GM19240 (cell line): ENCODE results near the gene KCNJ14.

ENCODE experiments used
- DNase-seq: peaks from one replicate; pipeline ENCODE4 v3.0.0; 2011; ENCODE audit warnings: low spot score; ENCODE audit not compliant: insufficient read length

KCNJ14 gene

DNA sequence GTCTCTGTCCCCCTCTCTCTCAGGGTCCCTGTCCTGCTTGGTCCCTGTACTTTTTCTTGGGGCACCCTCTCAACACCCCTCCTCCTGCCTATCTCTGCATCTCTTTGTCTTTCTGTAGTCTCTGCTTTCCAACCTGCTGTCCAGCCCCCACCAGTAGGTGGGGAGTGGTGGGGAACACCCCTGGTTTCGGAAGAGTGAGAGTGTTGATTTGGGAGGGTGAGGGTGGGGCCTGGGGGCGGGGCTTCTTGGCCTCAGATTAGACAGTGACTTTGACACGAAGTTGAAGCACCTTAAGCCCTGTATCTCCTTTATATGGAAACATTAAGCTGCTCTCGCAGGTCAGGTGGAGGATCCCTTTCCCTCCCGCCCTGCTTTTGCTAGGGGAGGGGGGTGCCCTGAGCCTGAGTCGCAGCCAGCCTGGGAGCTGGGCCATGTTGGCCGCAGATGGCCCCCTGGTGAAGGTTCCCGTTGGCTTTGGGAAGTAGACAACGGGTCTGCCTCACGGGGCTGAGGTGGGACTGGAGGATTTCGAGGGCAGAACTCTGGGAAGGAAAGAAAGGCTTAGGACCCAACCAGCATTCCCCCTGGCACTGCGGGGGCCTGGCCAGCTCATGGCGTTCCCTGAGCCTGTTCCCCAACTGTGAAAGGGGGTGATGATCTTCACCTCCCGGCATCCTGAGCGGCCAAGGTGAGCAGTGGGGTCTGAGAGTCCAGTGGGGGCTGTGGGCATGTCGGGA is at the start of gene KCNJ14:
KCNJ14 (plus strand) TSS at position 404 of the 737 bp plus-strand sequence. CDS start 6,151 bp downstream, outside the sequence.
- DNase-seq: no peak

DNA sequence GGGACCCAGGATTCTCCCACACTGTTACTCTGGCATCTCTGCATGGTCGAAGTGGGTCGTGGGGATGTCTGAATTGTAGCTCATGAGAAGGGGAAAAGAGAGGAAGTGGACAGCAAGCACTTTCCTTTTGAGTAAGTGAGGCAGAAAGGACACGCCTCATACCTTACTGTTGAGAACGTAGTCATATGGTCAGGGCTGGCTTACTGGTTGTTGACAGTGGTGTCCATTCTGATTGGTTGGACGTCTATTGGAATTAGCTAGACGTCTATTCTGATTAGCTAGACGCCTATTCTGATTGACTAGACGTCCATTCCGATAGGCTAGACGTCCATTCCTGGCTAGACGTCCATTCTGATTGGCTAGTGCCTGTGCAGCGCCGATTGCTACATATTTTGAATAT is 49.5 kb upstream of the KCNJ14 start:
- DNase-seq: no peak

DNA sequence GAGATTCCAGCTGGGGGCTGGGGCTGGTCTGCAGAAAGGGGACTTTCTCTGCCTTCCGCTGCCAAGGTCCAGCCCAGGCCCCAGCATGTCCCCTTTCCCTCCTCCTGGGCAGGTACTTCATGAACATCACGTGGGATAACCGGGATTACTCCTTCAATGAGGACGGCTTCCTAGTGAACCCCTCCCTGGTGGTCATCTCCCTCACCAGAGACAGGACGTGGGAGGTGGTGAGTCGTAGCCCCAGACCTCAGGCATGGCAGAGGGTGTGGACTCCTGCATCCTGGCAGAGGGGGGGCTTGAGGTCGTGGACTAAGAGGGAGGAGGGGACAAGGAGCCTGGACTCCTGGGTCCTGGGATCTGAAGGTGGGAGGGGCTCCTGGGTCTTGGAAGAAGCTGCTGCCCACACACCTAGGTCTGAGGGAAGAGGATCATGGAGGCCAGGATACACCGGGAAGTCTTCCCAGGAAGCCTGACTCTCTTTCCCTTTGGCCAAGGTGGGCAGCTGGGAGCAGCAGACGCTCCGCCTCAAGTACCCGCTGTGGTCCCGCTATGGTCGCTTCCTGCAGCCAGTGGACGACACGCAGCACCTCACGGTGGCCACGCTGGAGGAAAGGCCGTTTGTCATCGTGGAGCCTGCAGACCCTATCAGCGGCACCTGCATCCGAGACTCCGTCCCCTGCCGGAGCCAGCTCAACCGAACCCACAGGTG is 41.3 kb upstream of the KCNJ14 start:
- no peak for DNase-seq

DNA sequence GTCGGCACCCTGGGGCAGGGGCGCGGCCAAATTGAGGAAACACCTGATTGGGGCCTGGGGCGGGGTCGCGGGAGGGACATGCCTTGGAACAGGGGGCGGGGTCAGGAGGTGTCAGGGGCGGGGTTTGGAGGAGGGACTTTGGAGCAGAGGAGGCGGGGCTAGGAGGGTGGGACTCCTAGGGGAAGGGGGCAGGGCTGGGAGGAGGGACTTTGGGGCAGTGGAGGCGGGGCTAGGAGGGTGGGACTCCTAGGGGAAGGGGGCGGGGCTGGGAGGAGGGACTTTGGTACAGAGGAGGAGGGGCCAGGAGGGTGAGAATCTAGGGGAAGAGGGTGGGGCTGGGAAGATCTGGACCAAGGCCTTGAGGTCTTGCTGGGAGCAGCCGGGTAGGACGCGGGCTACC is 40.0 kb upstream of the KCNJ14 start:
- DNase-seq: no peak

DNA sequence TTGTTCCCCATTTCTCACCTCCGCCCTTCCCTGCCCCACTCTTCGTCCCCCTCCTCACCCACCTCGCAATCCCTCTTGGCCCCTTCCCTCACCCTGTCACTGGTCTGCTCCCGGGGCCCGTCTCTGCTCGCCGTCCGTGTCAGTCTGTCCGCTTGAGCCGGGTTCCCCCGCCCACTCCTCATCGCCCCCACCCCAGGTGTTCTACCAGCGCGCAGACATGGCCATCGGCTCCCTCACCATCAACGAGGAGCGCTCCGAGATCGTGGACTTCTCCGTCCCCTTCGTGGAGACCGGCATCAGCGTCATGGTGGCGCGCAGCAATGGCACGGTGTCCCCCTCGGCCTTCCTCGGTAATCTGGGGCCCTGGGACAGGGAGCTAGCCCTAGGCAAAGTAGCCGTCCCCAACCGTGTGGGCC is 39.6 kb upstream of the KCNJ14 start:
- no peak for DNase-seq

DNA sequence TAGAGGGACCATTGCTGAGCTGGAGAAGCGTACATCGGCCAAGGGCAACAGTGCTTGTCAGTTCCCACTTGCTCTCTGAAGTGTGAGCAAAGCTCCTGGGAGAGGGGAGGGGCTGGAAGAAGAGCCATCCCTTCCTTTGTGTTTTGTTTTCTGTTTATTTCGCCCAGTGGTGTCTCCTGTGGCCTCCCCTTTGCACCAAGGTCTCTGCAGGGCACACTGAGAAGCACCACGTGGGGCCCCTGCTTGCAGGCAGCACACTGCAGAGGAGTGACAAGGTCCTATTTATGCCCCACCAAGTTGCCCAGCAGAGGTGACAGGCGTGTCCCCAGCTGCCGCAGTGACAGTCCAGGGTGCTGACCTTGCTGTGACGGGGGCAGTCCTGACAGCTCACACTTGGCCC is 38.0 kb upstream of the KCNJ14 start:
- DNase-seq: no peak

DNA sequence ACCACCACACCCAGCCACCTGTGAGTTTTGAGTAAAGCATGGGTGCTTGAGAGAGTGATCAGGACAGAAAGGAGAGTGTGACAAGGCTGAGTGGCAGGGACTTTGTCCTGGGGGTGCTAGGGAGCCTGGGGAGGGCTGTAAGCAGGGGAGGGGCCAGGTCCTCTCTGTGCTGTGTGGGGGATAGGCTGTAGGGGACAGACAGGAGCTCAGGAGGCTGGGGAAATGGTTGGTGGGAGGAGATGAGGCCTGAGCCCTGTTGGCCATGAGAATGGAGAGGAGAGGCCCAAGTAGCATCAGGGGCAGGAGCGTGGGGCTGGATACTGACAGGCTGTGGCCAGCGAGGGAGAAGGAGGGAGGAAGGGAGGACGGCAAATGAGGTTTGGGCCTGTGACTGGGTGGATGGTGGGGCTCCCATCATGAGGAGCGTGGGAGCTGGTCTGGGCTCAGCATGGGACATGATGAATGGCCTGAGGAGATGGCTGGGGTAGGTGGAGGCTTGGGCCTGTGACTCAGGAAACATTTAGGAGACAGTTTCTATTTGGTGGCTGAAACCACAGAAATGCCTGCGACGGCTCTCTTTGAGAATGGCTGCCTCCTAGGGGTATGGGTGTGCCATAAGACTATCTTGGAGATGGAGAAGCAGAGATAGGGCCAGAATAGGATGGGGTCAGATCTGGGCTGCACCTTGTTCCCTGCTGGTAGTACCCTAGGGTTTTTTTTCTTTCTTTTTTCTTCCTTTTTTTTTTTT is 36.9 kb upstream of the KCNJ14 start:
- no peak for DNase-seq

DNA sequence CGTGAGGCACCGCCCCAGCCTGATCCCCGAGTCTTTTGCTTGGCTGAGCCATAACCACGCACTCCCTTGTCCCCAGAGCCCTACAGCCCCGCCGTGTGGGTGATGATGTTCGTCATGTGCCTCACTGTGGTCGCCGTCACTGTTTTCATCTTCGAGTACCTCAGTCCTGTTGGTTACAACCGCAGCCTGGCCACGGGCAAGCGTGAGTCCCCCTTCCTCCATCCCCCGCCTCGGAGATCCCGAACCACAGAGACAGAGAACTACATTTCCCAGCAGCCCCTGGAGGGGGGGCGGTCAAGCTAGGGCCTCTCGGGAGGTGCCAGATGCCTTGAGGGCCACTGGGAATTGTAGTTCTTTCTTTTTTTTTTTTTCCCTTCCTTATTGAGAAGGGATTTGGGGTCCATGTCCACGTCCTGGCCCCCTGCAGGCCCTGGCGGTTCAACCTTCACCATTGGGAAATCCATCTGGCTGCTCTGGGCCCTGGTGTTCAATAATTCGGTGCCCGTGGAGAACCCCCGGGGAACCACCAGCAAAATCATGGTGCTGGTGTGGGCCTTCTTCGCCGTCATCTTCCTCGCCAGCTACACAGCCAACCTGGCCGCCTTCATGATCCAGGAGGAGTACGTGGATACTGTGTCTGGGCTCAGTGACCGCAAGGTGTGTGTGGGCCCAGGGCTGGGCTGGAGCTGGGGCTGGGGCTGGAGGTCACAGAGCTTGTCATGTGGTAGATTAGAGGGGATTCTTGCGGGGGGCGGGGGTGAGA is 36.0 kb upstream of the KCNJ14 start:
- DNase-seq: no peak

DNA sequence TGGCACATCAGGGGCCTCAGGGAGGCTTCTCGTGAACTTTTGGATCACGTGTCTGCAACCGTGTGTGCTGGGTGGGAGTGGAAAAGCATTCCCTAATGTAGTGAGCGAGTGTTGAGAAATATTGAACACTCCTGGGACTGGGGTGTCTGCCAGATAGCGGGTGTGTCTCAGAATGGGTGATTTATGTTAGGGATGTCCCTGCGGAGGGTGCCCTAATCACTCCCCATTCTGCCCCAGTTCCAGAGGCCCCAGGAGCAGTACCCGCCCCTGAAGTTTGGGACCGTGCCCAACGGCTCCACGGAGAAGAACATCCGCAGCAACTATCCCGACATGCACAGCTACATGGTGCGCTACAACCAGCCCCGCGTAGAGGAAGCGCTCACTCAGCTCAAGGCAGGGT is 33.8 kb upstream of the KCNJ14 start:
- no peak for DNase-seq

DNA sequence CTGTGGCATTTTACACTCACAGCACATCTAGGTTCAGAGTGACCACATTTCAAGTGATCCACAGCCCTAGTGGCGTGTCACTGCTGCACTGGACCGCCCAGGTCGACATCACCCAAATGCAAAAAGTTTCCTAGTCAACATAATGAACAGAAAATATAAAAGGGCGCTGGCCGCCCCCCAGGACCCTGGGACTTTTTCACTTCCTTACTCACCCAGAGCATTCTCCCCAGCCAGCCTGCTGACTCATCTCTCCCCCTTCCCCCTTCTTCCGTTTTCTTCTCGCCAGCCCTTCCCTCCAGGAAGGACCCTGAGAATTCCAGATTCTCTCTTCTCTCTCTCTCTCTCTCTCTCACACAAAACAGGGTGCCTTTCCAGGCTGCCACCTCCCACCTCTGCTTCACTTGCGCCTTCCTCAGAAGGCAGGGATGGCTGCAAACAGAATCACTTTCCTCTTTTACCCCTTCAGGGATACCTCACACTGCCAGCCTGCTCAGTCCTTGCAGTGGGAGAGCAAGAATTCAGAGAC is 30.6 kb upstream of the KCNJ14 start:
- DNase-seq: no peak

DNA sequence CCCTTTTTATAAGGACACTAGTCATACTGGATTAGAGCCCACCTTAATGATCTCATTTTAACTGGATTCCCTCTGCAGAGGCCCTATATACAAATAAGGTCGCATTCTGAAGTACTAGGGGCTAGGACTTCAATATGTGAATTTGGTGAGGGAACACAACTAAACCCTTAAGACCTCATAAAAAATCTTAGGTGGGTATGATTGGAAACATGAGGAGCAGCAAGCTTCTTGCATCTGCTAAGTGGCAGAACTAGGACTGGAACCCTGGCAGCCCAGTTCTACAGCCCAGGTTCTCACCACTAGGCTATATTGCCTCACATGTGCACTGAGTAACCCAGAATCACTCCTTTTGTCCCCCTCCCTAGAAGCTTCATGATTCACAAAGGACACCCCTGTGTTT is 26.7 kb upstream of the KCNJ14 start:
- no peak for DNase-seq

DNA sequence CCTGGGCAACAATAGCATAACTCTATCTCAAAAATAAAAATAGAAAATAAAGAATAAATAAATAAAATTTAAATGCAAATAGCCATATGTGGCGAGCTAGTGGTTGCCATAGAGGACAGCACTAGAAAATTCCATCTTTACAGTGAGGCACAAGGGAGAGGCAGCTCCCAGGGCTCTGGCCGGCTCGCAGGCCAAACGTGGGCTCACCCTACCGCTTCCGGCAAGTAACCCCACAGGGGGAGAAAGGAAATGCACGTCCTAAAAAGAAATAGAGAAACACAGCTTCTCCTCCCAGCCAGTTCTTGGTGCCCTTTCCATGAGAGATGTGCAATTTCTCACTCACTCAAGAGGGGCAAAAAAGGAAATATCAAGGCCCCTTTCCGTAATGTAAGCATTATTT is 22.0 kb upstream of the KCNJ14 start:
- no peak for DNase-seq

DNA sequence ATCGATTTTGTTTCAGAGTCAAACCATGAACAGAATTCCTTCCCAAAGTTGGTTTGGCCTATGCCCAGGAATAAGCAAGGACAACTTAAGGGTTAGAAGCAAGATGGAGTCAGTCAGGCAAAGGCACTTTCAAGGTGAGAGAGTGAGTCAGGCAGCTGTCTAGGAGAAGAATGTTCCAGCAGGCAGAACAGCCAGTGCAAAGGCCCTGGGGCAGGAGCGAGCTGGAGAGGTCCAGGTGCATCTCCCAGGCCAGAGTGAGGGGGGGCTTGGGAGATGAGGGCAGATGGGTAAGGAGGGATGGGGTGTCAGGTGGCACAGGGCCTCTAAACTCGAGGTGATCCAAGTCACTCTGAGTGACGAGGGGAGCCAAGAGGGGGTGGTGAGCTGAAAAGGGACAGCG is 18.8 kb upstream of the KCNJ14 start:
- no peak for DNase-seq

DNA sequence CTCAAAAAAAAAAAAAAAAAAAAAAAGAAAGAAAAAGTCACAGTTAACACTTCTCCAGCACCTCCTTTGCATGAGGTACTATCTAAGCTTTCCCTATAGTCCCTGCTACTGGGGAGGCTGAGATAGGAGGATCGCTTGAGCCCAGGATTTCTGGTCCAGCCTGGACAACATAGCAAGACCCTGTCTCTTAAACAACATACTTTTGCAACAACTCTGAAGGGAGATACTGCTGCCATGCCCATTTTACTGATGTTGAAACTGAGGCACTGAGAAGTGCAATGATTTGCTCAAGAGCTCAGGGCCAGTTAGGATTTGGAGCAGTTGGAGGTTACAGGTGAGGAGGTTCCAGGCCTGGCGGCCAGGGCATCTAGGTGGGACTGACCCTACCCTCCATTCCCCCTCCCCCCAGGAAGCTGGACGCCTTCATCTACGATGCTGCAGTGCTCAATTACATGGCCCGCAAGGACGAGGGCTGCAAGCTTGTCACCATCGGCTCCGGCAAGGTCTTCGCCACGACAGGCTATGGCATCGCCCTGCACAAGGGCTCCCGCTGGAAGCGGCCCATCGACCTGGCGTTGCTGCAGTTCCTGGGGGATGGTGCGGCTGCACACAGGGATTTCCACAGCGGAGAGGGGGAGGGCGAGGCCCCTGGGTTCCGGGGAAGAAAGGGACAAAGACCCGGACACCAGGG is 13.9 kb upstream of the KCNJ14 start:
- DNase-seq: no peak

DNA sequence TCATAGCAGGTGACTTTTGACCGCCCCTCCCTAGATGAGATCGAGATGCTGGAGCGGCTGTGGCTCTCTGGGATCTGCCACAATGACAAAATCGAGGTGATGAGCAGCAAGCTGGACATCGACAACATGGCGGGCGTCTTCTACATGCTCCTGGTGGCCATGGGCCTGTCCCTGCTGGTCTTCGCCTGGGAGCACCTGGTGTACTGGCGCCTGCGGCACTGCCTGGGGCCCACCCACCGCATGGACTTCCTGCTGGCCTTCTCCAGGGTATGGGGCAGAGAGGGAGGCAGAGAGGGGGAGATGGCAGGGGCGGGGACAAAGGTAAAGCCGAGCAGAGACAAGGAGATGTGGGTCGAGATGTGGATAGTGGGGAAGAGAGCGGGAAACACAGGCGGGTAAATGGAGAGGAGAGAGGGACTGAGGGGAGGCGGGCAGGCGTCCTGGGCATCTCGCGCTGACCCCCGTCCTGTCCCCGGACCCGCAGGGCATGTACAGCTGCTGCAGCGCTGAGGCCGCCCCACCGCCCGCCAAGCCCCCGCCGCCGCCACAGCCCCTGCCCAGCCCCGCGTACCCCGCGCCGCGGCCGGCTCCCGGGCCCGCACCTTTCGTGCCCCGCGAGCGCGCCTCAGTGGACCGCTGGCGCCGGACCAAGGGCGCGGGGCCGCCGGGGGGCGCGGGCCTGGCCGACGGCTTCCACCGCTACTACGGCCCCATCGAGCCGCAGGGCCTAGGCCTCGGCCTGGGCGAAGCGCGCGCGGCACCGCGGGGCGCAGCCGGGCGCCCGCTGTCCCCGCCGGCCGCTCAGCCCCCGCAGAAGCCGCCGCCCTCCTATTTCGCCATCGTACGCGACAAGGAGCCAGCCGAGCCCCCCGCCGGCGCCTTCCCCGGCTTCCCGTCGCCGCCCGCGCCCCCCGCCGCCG is 13.0 kb upstream of the KCNJ14 start:
- DNase-seq: no peak

DNA sequence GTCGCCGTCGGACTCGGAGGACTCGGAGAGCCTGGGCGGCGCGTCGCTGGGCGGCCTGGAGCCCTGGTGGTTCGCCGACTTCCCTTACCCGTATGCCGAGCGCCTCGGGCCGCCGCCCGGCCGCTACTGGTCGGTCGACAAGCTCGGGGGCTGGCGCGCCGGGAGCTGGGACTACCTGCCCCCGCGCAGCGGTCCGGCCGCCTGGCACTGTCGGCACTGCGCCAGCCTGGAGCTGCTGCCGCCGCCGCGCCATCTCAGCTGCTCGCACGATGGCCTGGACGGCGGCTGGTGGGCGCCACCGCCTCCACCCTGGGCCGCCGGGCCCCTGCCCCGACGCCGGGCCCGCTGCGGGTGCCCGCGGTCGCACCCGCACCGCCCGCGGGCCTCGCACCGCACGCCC is 12.1 kb upstream of the KCNJ14 start:
- no peak for DNase-seq

DNA sequence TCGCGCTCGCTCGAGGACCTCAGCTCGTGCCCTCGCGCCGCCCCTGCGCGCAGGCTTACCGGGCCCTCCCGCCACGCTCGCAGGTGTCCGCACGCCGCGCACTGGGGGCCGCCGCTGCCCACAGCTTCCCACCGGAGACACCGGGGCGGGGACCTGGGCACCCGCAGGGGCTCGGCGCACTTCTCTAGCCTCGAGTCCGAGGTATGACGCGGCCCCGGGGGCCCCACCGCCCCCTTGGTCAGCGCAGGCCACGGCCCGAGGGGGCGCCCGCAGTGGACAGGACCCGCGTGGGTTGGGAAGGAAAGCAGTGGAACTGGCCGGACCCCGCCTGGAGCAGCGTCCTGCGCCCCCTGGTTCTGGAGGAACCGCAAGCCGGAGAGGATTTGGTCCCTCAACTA is 11.6 kb upstream of the KCNJ14 start:
- no peak for DNase-seq

DNA sequence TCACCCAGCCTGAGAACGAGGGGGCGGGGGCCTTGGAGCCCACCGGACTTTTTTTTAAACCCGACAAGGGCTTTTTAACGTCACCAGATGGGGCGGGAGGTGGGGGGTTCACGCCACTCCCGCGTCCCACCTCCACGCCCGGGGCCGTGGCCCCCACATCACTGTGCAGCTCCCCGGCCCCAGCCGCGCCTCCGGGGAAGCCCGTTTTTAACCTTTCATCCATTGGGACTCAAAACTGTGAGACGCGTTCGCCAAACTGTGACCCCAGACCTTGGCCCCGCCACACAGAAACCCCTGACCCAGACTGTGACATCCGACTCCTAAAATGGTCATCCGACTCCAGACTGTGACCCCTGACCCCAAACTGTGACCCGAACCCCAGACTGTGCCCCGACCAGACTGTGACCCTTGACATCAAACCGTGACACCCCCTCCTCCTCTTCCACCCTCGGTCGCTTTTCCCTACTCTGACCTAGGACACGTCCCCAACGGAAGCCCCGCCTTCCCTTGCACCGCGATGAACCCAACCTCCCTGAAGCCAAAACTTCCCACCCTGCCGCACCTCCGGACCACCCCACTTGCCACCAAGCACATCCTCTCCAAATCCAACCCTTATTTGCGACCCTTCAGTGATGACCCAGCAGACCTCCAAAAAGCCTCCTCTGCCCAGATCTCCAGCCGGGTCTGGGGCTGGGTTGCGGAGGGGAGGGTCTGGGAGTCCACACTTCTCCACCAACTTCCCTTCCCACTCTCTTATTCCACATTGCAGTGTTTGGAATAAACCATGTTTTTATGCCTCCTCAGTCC is 11.0 kb upstream of the KCNJ14 start:
- no peak for DNase-seq

DNA sequence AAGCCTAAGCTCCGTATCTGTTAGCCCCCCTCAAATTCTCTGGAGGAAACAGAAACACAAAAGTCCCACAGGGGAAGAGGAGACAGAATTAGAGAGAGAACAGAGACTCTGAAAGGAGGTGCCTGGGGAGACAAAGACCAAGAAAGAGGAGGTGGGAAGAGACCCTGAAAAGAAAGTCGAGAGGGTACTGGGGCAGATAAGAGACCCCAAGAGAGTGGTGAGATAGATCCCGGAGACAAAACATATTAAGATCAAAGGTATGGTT is 10.5 kb upstream of the KCNJ14 start:
- no peak for DNase-seq
